ENCODE data around the gene ZNF511.

The ZNF511 gene

GRCh38 chr10:133339708-133340380 lies 31.1 kb downstream of the ZNF511 start:
- no peak overlapping the region for H3K4me3 Mint-ChIP-seq
- no peaks in the 10 kb centered on the region for H3K36me3 Mint-ChIP-seq (ENCODE audit: low read depth)
- peaks cover 1% of the 10 kb centered on the region for H3K4me1 Mint-ChIP-seq (ENCODE audit: low read depth)
- H3K27me3 Mint-ChIP-seq, result peaks cover 22% of the 10 kb centered on the region
- no peaks in the 10 kb centered on the region for H3K9me3 Mint-ChIP-seq
- no peak overlapping the region for H3K27ac Mint-ChIP-seq

- peaks cover 34% of the 10 kb centered on the region for H3K27me3 Mint-ChIP-seq
Observed at GRCh38 chr10:133341983-133342382, 33.3 kb downstream of the ZNF511 start.

GRCh38 chr10:133342942-133343341 lies 34.2 kb downstream of the ZNF511 start:
- no peak overlapping the region for H3K27ac Mint-ChIP-seq
- no peaks in the 10 kb centered on the region for H3K4me1 Mint-ChIP-seq (ENCODE audit: low read depth)
- peaks cover 34% of the 10 kb centered on the region for H3K27me3 Mint-ChIP-seq

More at GRCh38 chr10:133341983-133342382, 33.3 kb downstream of the ZNF511 start:
- no peaks in the 10 kb centered on the region for H3K4me1 Mint-ChIP-seq (ENCODE audit: low read depth)
- no peaks in the 10 kb centered on the region for H3K9me3 Mint-ChIP-seq
- H3K27ac Mint-ChIP-seq, result no peak overlapping the region
- H3K4me3 Mint-ChIP-seq, result no peak overlapping the region
- H3K36me3 Mint-ChIP-seq (ENCODE audit: low read depth), result no peaks in the 10 kb centered on the region

GRCh38 chr10:133343558-133343957 lies 34.8 kb downstream of the ZNF511 start:
- no peak overlapping the region for H3K27ac Mint-ChIP-seq

More at GRCh38 chr10:133342942-133343341, 34.2 kb downstream of the ZNF511 start:
- no peaks in the 10 kb centered on the region for H3K36me3 Mint-ChIP-seq (ENCODE audit: low read depth)
- H3K4me3 Mint-ChIP-seq, result no peak overlapping the region
- H3K9me3 Mint-ChIP-seq, result no peaks in the 10 kb centered on the region

GRCh38 chr10:133344236-133344635 lies 35.5 kb downstream of the ZNF511 start:
- Mint-ChIP-seq H3K9me3 (no peaks in the 10 kb centered on the region), H3K27me3 (peaks cover 37% of the 10 kb centered on the region), H3K36me3 (ENCODE audit: low read depth) (no peaks in the 10 kb centered on the region), H3K4me1 (ENCODE audit: low read depth) (peaks cover 4% of the 10 kb centered on the region), H3K4me3 (no peak overlapping the region), H3K27ac (no peak overlapping the region)

More at GRCh38 chr10:133343558-133343957, 34.8 kb downstream of the ZNF511 start:
- H3K4me3 Mint-ChIP-seq, result no peak overlapping the region
- no peaks in the 10 kb centered on the region for H3K9me3 Mint-ChIP-seq
- H3K36me3 Mint-ChIP-seq (ENCODE audit: low read depth), result no peaks in the 10 kb centered on the region
- H3K4me1 Mint-ChIP-seq (ENCODE audit: low read depth), result no peaks in the 10 kb centered on the region
- H3K27me3 Mint-ChIP-seq, result peaks cover 34% of the 10 kb centered on the region

- no peak overlapping the region for H3K4me3 Mint-ChIP-seq
- H3K27ac Mint-ChIP-seq, result no peak overlapping the region
- no peaks in the 10 kb centered on the region for H3K36me3 Mint-ChIP-seq (ENCODE audit: low read depth)
- no peaks in the 10 kb centered on the region for H3K9me3 Mint-ChIP-seq
- H3K27me3 Mint-ChIP-seq, result peaks cover 37% of the 10 kb centered on the region
- peaks cover 4% of the 10 kb centered on the region for H3K4me1 Mint-ChIP-seq (ENCODE audit: low read depth)
Observed at GRCh38 chr10:133346413-133346812, 37.7 kb downstream of the ZNF511 start.

- H3K4me1 Mint-ChIP-seq (ENCODE audit: low read depth), result peaks cover 4% of the 10 kb centered on the region
- no peaks in the 10 kb centered on the region for H3K36me3 Mint-ChIP-seq (ENCODE audit: low read depth)
- peaks cover 29% of the 10 kb centered on the region for H3K27me3 Mint-ChIP-seq
- H3K27ac Mint-ChIP-seq, result no peak overlapping the region
- H3K4me3 Mint-ChIP-seq, result no peak overlapping the region
- no peaks in the 10 kb centered on the region for H3K9me3 Mint-ChIP-seq
Observed at GRCh38 chr10:133347710-133348517, 39.2 kb downstream of the ZNF511 start.

GRCh38 chr10:133349160-133349568 lies 40.5 kb downstream of the ZNF511 start:
- H3K27ac Mint-ChIP-seq, result no peak overlapping the region
- no peaks in the 10 kb centered on the region for H3K36me3 Mint-ChIP-seq (ENCODE audit: low read depth)
- no peak overlapping the region for H3K4me3 Mint-ChIP-seq
- H3K27me3 Mint-ChIP-seq, result peaks cover 21% of the 10 kb centered on the region
- H3K4me1 Mint-ChIP-seq (ENCODE audit: low read depth), result peaks cover 4% of the 10 kb centered on the region
- no peaks in the 10 kb centered on the region for H3K9me3 Mint-ChIP-seq

- Mint-ChIP-seq H3K27me3 (peaks cover 18% of the 10 kb centered on the region), H3K4me3 (no peak overlapping the region), H3K36me3 (ENCODE audit: low read depth) (no peaks in the 10 kb centered on the region), H3K9me3 (no peaks in the 10 kb centered on the region), H3K27ac (no peak overlapping the region), H3K4me1 (ENCODE audit: low read depth) (peaks cover 4% of the 10 kb centered on the region)
Observed at GRCh38 chr10:133349577-133350011, 40.9 kb downstream of the ZNF511 start.

GRCh38 chr10:133350283-133350949 lies 41.7 kb downstream of the ZNF511 start:
- Mint-ChIP-seq H3K27me3 (peaks cover 11% of the 10 kb centered on the region), H3K9me3 (no peaks in the 10 kb centered on the region), H3K4me3 (no peak overlapping the region), H3K27ac (no peak overlapping the region), H3K36me3 (ENCODE audit: low read depth) (no peaks in the 10 kb centered on the region), H3K4me1 (ENCODE audit: low read depth) (peaks cover 4% of the 10 kb centered on the region)

GRCh38 chr10:133350950-133351329 lies 42.2 kb downstream of the ZNF511 start:
- H3K36me3 Mint-ChIP-seq (ENCODE audit: low read depth), result no peaks in the 10 kb centered on the region
- H3K9me3 Mint-ChIP-seq, result no peaks in the 10 kb centered on the region
- H3K27ac Mint-ChIP-seq, result no peak overlapping the region
- peaks cover 6% of the 10 kb centered on the region for H3K27me3 Mint-ChIP-seq
- H3K4me3 Mint-ChIP-seq, result no peak overlapping the region
- peaks cover 5% of the 10 kb centered on the region for H3K4me1 Mint-ChIP-seq (ENCODE audit: low read depth)

- Mint-ChIP-seq H3K9me3 (no peaks in the 10 kb centered on the region), H3K27me3 (peaks cover 5% of the 10 kb centered on the region), H3K4me3 (no peak overlapping the region), H3K4me1 (ENCODE audit: low read depth) (peaks cover 9% of the 10 kb centered on the region), H3K27ac (no peak overlapping the region), H3K36me3 (ENCODE audit: low read depth) (no peaks in the 10 kb centered on the region)
Observed at GRCh38 chr10:133351408-133352318, 42.9 kb downstream of the ZNF511 start.

GRCh38 chr10:133353202-133353959 lies 44.7 kb downstream of the ZNF511 start:
- H3K27me3 Mint-ChIP-seq, result peaks cover 5% of the 10 kb centered on the region
- H3K9me3 Mint-ChIP-seq, result no peaks in the 10 kb centered on the region
- no peak overlapping the region for H3K4me3 Mint-ChIP-seq
- H3K36me3 Mint-ChIP-seq (ENCODE audit: low read depth), result no peaks in the 10 kb centered on the region
- H3K27ac Mint-ChIP-seq, result no peak overlapping the region
- H3K4me1 Mint-ChIP-seq (ENCODE audit: low read depth), result peaks cover 9% of the 10 kb centered on the region
